GM21825 (cell line): Measurements from ENCODE around the gene CELA3A.
A peak's percentile ranks its signal among the peaks of the same experiment; 100 is the strongest.

Source experiments
- ATAC-seq: cut with Tn5 transposase; IDR thresholded peaks from one replicate; pipeline ENCODE4 v1.9.1; 2021; ENCODE audit warnings: mild to moderate bottlenecking, moderate library complexity; ENCODE audit not compliant: unreplicated experiment

The CELA3A gene

GRCh38 chr1:22045604-22046228, 44.3 kb downstream of the CELA3A start:
- no peak for ATAC-seq

GRCh38 chr1:22048351-22049192, 47.1 kb downstream of the CELA3A start:
- ATAC-seq = no peak

GRCh38 chr1:22050330-22050729, 48.9 kb downstream of the CELA3A start:
- ATAC-seq = no peak

- ATAC-seq = no peak
These were observed 50.2 kb downstream of the CELA3A start for GRCh38 chr1:22051607-22052114.

- peak; percentile 83 for ATAC-seq
These were observed 50.9 kb downstream of the CELA3A start, which contains the start of gene CDC42 for GRCh38 chr1:22052115-22053016. Gene CDC42, plus strand, starts transcription at chr1:22052709. Its CDS starts 25,770 bp downstream, at chr1:22078479.

- ATAC-seq = peak; percentile 30
These were observed 51.8 kb downstream of the CELA3A start for GRCh38 chr1:22053017-22053860.

GRCh38 chr1:22053861-22054770, 52.7 kb downstream of the CELA3A start:
- no peak for ATAC-seq

- no peak for ATAC-seq
These were observed 54.0 kb downstream of the CELA3A start for GRCh38 chr1:22055463-22055862.

GRCh38 chr1:22056043-22056442, 54.6 kb downstream of the CELA3A start:
- no peak for ATAC-seq

GRCh38 chr1:22056936-22057335, 55.5 kb downstream of the CELA3A start:
- ATAC-seq = no peak

- no peak for ATAC-seq
These were observed 56.4 kb downstream of the CELA3A start for GRCh38 chr1:22057861-22058260.
